HepG2 (cell line): ENCODE measurements around the gene EVL. TPM values are rescaled to one million over a fixed set of nuclear protein-coding genes. Genes with fewer than 3 reads are reported as not detected.

ENCODE experiments used
- ATAC-seq: fragments of 200-7000 bp; cut with Tn5 transposase; 3 replicates; pipeline ENCODE4 v1.9.1; 2020; ENCODE audit warnings: mild to moderate bottlenecking, moderate library complexity
- BruUV-seq: library from RNA; stranded (reverse); fragments of 400-500 nt; replicated peaks from 2 replicates; lab custom pipeline; 2021; lab: Mats Ljungman, UMichigan
- CTCF ChIA-PET: fragments of 300-600 bp; formaldehyde crosslinking; extraction: SDS; loops from one replicate; lab custom pipeline; 2021; ENCODE audit warnings: low total read pairs, inconsistent platforms, low intra/inter-chr PET ratio; lab: Yijun Ruan, JAX
- POLR2A ChIA-PET: fragments of 350-600 bp; sonication (Branson Sonifier 250); formaldehyde crosslinking; loops from one replicate; lab custom pipeline; 2020; ENCODE audit warnings: antibody characterized with exemption, inconsistent platforms; lab: Yijun Ruan, JAX
- DNase-seq: peaks from one replicate; pipeline ENCODE4 v3.0.0-alpha.2; 2015; ENCODE audit warnings: low spot score
- FAIRE-seq: peaks from 3 replicates; lab custom pipeline; 2011; peaks lifted over from hg19 to GRCh38; lab: Jason Lieb, UNC
- H2AFZ ChIP-seq: one replicate; pipeline ENCODE4 v1.6.1; 2011; ENCODE audit warnings: low read length, inconsistent platforms
- H3K27ac ChIP-seq: fragments of 300-600 bp; 3 replicates; pipeline ENCODE4 v1.8.0; 2011; ENCODE audit warnings: mixed run types, mild to moderate bottlenecking, mixed read lengths, low read length, inconsistent platforms; ENCODE audit not compliant: insufficient read depth; ENCODE audit errors: extremely low read length
- H3K27me3 ChIP-seq, 2 experiments: fragments of 200-600 bp in 1 of 2; 2 replicates in 1 of 2; 3 replicates in 1 of 2; pipeline versions ENCODE4 v1.6.0 to v1.8.0; 2011; ENCODE audit warnings: low read length in 2 of 2, mild to moderate bottlenecking in 2 of 2, moderate library complexity in 2 of 2, inconsistent platforms in 1 of 2; ENCODE audit not compliant: insufficient read depth in 2 of 2, control insufficient read depth in 1 of 2
- H3K36me3 ChIP-seq, 2 experiments: fragments of 200-600 bp in 1 of 2; replicated peaks in 1 of 2; 2 replicates in 1 of 2; 3 replicates in 1 of 2; pipeline versions ENCODE4 v1.5.1 to v1.8.0; 2011; ENCODE audit warnings: low read length in 2 of 2, inconsistent platforms in 1 of 2; ENCODE audit not compliant: insufficient read depth in 2 of 2, control insufficient read depth in 1 of 2
- H3K4me1 ChIP-seq: 2 replicates; pipeline ENCODE4 v1.5.1; 2012; ENCODE audit warnings: low read length, inconsistent platforms; ENCODE audit not compliant: insufficient read depth
- H3K4me2 ChIP-seq: 2 replicates; pipeline ENCODE4 v1.6.0; 2011; ENCODE audit warnings: low read depth, low read length, inconsistent platforms
- H3K4me3 ChIP-seq, 3 experiments: fragments of 200-600 bp in 1 of 3; sonication (generic), shearing (Covaris generic) in 1 of 3; replicated peaks in 1 of 3; 2 replicates each; pipeline ENCODE4 v1.5.1; 2011 to 2016; ENCODE audit warnings: low read length in 3 of 3, inconsistent platforms in 2 of 3, low read depth in 2 of 3, mild to moderate bottlenecking in 2 of 3, control low read depth in 1 of 3, mixed read lengths in 1 of 3; ENCODE audit not compliant: insufficient read depth in 1 of 3
- H3K79me2 ChIP-seq: one replicate; pipeline ENCODE4 v1.6.1; 2011; ENCODE audit warnings: low read length, inconsistent platforms; ENCODE audit not compliant: insufficient read depth
- H3K9ac ChIP-seq: 2 replicates; pipeline ENCODE4 v1.6.0; 2011; ENCODE audit warnings: mild to moderate bottlenecking, low read depth, low read length, inconsistent platforms; ENCODE audit not compliant: insufficient read depth
- H3K9me3 ChIP-seq: 2 replicates; pipeline ENCODE4 v1.5.1; 2012; ENCODE audit warnings: mild to moderate bottlenecking, low read length
- H4K20me1 ChIP-seq: 2 replicates; pipeline ENCODE4 v1.6.0; 2011; ENCODE audit warnings: inconsistent platforms, mild to moderate bottlenecking, low read length, moderate library complexity; ENCODE audit not compliant: insufficient read depth
- ERF ChIP-seq: IDR thresholded peaks from 2 replicates; pipeline ENCODE4 v1.6.1; 2018; ENCODE audit warnings: missing biosample characterization, missing genetic modification reagents
- HNRNPLL ChIP-seq: fragments of 200-400 bp; formaldehyde crosslinking; IDR thresholded peaks from 2 replicates; pipeline ENCODE4 v1.6.1; 2017; ENCODE audit warnings: mild to moderate bottlenecking, low read depth, low read length; ENCODE audit not compliant: poor library complexity, severe bottlenecking
- MTA1 ChIP-seq: sonication (generic); formaldehyde crosslinking; IDR thresholded peaks from 2 replicates; pipeline ENCODE4 v1.4.0; 2020; ENCODE audit warnings: missing genetic modification reagents, mild to moderate bottlenecking, borderline replicate concordance
- POLR2AphosphoS2 ChIP-seq: IDR thresholded peaks from 2 replicates; pipeline ENCODE4 v1.6.1; 2011; ENCODE audit warnings: low read depth, low read length, improper control_type of control experiment
- RNF219 ChIP-seq: sonication (generic); formaldehyde crosslinking; IDR thresholded peaks from 2 replicates; pipeline ENCODE4 v1.5.0; 2020; ENCODE audit warnings: mild to moderate bottlenecking, missing genetic modification reagents
- SOX5 ChIP-seq: IDR thresholded peaks from 2 replicates; pipeline ENCODE4 v1.6.1; 2016; ENCODE audit warnings: borderline replicate concordance
- TFDP2 ChIP-seq: sonication (generic); formaldehyde crosslinking; IDR thresholded peaks from 2 replicates; pipeline ENCODE4 v1.4.0; 2020; ENCODE audit warnings: missing genetic modification reagents
- ZNF18 ChIP-seq: sonication (generic); formaldehyde crosslinking; IDR thresholded peaks from 2 replicates; pipeline ENCODE4 v1.8.0; 2022; ENCODE audit warnings: mild to moderate bottlenecking, missing genetic modification reagents; ENCODE audit not compliant: insufficient replicate concordance
- ZNF562 ChIP-seq: sonication (generic); formaldehyde crosslinking; IDR thresholded peaks from 2 replicates; pipeline ENCODE4 v1.8.0; 2022; ENCODE audit warnings: missing genetic modification reagents, borderline replicate concordance
- WGBS: methylation state at CpG from one replicate; pipeline ENCODE4 v1.1.6; 2017; ENCODE audit warnings: low lambda C conversion rate; 5-methylcytosine and 5-hydroxymethylcytosine counted together
- in situ Hi-C: cut with HindIII; loops from 2 replicates; pipeline ENCODE4 v1.10.0; 2017; ENCODE audit warnings: low pct_unique_long_range_greater_than_20kb; ENCODE audit not compliant: extremely low pct_ligation_motif_present
- intact Hi-C: fragments of 100-400 bp; cut with micrococcal nuclease; formaldehyde crosslinking; loops from one replicate; pipeline ENCODE4 v1.10.0; 2022; ENCODE audit not compliant: unreplicated experiment
- polyA plus RNA-seq, 8 experiments: library from polyadenylated mRNA; depleted of rRNA in 3 of 8; stranded (reverse) in 7 of 8; unstranded in 1 of 8; fragments of >200 nt; fragmentation: Illumina TruSeq in 4 of 8; extraction: Trizol in 4 of 8; gene quantifications; 2 replicates each; pipeline versions ENCODE4 v1.2.1 to v1.2.3, GENCODE V29; 2011 to 2016; ENCODE audit warnings: low read depth in 4 of 8, missing spikeins in 1 of 8, mixed read lengths in 1 of 8; ENCODE audit not compliant: insufficient read depth in 1 of 8
- total RNA-seq, 5 experiments: library from RNA; depleted of rRNA; stranded (reverse); fragments of >200 nt; fragmentation: Illumina TruSeq; extraction: Trizol; gene quantifications; 2 replicates each; pipeline ENCODE4 v1.2.3, GENCODE V29; 2016; ENCODE audit warnings: low read depth in 1 of 5

The EVL gene
- total and polyA plus RNA-seq, 2 of the 13 experiments (the other 11 are each of a cell fraction or from before 2014, with no cell fraction given): 15.1 to 31.2 TPM

GRCh38 chr14:100109594-100109955, 44.4 kb downstream of the EVL start:
- Histone ChIP-seq H4K20me1 (no peaks in the 10 kb centered on the region), H3K4me3 (no peak overlapping the region), H3K27ac (no peak overlapping the region), H3K4me1 (peaks cover 6% of the 10 kb centered on the region; the same call in 1 of the 2 replicates), H3K79me2 (no peaks in the 10 kb centered on the region), H3K36me3 (peaks cover 2 to 5% of the 10 kb centered on the region in 2 experiments; a peak in 2 of 5 replicates), H3K9me3 (no peaks in the 10 kb centered on the region), H3K4me2 (no peak overlapping the region), H3K9ac (no peak overlapping the region), H2AFZ (no peak overlapping the region), H3K27me3 (no peaks in the 10 kb centered on the region)
- ChIA-PET CTCF (interaction anchor here (1.9 to 2.3 kb wide), 2 partner anchors 114 to 127 kb away, joined by 9 to 41 read pairs; no protein-coding TSS in a partner anchor), POLR2A (interaction anchor here (1.2 kb wide), 1 partner anchor 84 kb away, joined by 4 read pairs; no protein-coding TSS in a partner anchor)
- ATAC-seq (no peak), DNase-seq (no peak), FAIRE-seq (no peak)
- no peak for TF ChIP-seq SOX5
- TF ChIP-seq HNRNPLL: no peak
- no peak for TF ChIP-seq ZNF562 (CRISPR knock-in tag)
- TF ChIP-seq MTA1 (CRISPR knock-in tag): no peak
- no peak for TF ChIP-seq POLR2AphosphoS2
- TF ChIP-seq TFDP2: no peak
- TF ChIP-seq ERF: no peak
- TF ChIP-seq ZNF18 (CRISPR knock-in tag): no peak
- no peak for TF ChIP-seq RNF219
- WGBS: 95% methylated on average over 9 of the region's 9 CpGs
- no TSS peak for BruUV-seq
- in situ Hi-C loops: loop anchor here (10.0 kb wide), 1 partner anchor 125 kb away; no protein-coding TSS in a partner anchor
- intact Hi-C loops: no loop called here
